ENCODE measurements around the gene AHDC1. TPM values are rescaled to one million over a fixed set of nuclear protein-coding genes. Genes with fewer than 3 reads are reported as not detected.

Gene AHDC1
- total and polyA plus RNA-seq, 9 of the 15 experiments (the other 6 are each of a cell fraction or from before 2014, with no cell fraction given): 0.21 to 36.4 (median 4.7) TPM

GRCh38 chr1:27555700-27556424, 48.1 kb downstream of the AHDC1 start:
- Histone ChIP-seq H3K4me1 (replicated peaks in 1 of 2; ENCODE audit: control insufficient read depth in 2 of 2, insufficient read depth in 2 of 2, low read length in 2 of 2) (peaks cover 48 to 56% of the 10 kb centered on the region in 2 experiments), H3K36me3 (ENCODE audit: control insufficient read depth, insufficient read depth, low read length) (peaks cover 70% of the 10 kb centered on the region), H3K4me3 (no peak overlapping the region), H3K9ac (ENCODE audit: insufficient read depth in 1 of 2, low read depth in 2 of 2, low read length in 2 of 2) (peak overlapping the region in 1 of 2 experiments; percentile 83; a peak in 2 of 4 replicates), H3K9me3 (replicated peaks; ENCODE audit: control insufficient read depth, insufficient read depth, low read depth, low read length) (no peaks in the 10 kb centered on the region; the same call in 1 of the 2 replicates), H3K79me2 (ENCODE audit: control insufficient read depth, insufficient read depth, low read length) (peaks cover 24% of the 10 kb centered on the region), H3K27ac (ENCODE audit: extremely low read depth, low read depth, low read length) (peak overlapping the region; percentile 57; the same call in 2 of the 3 replicates), H3K9me1 (ENCODE audit: control insufficient read depth, insufficient read depth, low read length) (no peaks in the 10 kb centered on the region), H3K4me2 (ENCODE audit: insufficient read depth, low read length) (no peak overlapping the region; the same call in 1 of the 2 replicates), H4K20me1 (replicated peaks; ENCODE audit: control insufficient read depth, insufficient read depth, low read length) (0 out of 2 replicates have a peak, but pooled peaks cover 3% of the 10 kb centered on the region), H3K27me3 (ENCODE audit: control insufficient read depth in 2 of 2, insufficient read depth in 2 of 2, low read length in 2 of 2) (no peaks in the 10 kb centered on the region), H2AFZ (ENCODE audit: low read depth, low read length) (no peak overlapping the region)
- BruUV-seq (replicated peaks): no TSS peak
- intact Hi-C loops (cut with micrococcal nuclease): loop anchor here (1.0 to 5.0 kb wide), 4 partner anchors 31 to 164 kb away; partner anchors contain the start of gene GPR3
- 0 out of 2 replicates have a peak, but pooled peaks have one; percentile 0 for TF ChIP-seq ZKSCAN1 (IDR thresholded peaks at IDR 0.05; ENCODE audit: low read depth, low read length)
- TF ChIP-seq YY1 (IDR thresholded peaks at IDR 0.05; ENCODE audit: borderline replicate concordance in 1 of 3, control insufficient read depth in 1 of 3, extremely low read depth in 1 of 3, insufficient read depth in 3 of 3, insufficient read length in 1 of 3, insufficient replicate concordance in 2 of 3, low read depth in 1 of 3, low read length in 2 of 3): peak in 1 of 3 experiments; percentile 5
- TF ChIP-seq, protein P1, sequence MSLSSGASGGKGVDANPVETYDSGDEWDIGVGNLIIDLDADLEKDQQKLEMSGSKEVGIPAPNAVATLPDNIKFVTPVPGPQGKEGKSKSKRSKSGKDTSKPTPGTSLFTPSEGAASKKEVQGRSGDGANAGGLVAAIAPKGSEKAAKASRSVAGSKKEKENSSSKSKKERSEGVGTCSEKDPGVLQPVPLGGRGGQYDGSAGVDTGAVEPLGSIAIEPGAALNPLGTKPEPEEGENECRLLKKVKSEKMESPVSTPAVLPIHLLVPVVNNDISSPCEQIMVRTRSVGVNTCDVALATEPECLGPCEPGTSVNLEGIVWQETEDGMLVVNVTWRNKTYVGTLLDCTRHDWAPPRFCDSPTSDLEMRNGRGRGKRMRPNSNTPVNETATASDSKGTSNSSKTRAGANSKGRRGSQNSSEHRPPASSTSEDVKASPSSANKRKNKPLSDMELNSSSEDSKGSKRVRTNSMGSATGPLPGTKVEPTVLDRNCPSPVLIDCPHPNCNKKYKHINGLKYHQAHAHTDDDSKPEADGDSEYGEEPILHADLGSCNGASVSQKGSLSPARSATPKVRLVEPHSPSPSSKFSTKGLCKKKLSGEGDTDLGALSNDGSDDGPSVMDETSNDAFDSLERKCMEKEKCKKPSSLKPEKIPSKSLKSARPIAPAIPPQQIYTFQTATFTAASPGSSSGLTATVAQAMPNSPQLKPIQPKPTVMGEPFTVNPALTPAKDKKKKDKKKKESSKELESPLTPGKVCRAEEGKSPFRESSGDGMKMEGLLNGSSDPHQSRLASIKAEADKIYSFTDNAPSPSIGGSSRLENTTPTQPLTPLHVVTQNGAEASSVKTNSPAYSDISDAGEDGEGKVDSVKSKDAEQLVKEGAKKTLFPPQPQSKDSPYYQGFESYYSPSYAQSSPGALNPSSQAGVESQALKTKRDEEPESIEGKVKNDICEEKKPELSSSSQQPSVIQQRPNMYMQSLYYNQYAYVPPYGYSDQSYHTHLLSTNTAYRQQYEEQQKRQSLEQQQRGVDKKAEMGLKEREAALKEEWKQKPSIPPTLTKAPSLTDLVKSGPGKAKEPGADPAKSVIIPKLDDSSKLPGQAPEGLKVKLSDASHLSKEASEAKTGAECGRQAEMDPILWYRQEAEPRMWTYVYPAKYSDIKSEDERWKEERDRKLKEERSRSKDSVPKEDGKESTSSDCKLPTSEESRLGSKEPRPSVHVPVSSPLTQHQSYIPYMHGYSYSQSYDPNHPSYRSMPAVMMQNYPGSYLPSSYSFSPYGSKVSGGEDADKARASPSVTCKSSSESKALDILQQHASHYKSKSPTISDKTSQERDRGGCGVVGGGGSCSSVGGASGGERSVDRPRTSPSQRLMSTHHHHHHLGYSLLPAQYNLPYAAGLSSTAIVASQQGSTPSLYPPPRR (CRISPR knock-in tag; IDR thresholded peaks at IDR 0.05; ENCODE audit: borderline replicate concordance): no peak
- 0 out of 2 replicates have a peak, but pooled peaks have one; percentile 39 for TF ChIP-seq ZNF134 (CRISPR knock-in tag; conservative IDR thresholded peaks at IDR 0.05)
- 0 out of 2 replicates have a peak, but pooled peaks have one; percentile 28 for TF ChIP-seq ELF1 (tag; IDR thresholded peaks at IDR 0.05)
- TF ChIP-seq, protein P2, sequence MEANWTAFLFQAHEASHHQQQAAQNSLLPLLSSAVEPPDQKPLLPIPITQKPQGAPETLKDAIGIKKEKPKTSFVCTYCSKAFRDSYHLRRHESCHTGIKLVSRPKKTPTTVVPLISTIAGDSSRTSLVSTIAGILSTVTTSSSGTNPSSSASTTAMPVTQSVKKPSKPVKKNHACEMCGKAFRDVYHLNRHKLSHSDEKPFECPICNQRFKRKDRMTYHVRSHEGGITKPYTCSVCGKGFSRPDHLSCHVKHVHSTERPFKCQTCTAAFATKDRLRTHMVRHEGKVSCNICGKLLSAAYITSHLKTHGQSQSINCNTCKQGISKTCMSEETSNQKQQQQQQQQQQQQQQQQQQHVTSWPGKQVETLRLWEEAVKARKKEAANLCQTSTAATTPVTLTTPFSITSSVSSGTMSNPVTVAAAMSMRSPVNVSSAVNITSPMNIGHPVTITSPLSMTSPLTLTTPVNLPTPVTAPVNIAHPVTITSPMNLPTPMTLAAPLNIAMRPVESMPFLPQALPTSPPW (CRISPR knock-in tag; IDR thresholded peaks at IDR 0.05): no peak
- TF ChIP-seq TAL1 (IDR thresholded peaks at IDR 0.05): no peak
- TF ChIP-seq, protein P3, sequence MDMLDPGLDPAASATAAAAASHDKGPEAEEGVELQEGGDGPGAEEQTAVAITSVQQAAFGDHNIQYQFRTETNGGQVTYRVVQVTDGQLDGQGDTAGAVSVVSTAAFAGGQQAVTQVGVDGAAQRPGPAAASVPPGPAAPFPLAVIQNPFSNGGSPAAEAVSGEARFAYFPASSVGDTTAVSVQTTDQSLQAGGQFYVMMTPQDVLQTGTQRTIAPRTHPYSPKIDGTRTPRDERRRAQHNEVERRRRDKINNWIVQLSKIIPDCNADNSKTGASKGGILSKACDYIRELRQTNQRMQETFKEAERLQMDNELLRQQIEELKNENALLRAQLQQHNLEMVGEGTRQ (CRISPR knock-in tag; IDR thresholded peaks at IDR 0.05): 0 out of 2 replicates have a peak, but pooled peaks have one; percentile 15
- in situ Hi-C loops (cut with MboI): loop anchor here (5.0 to 10.0 kb wide), 2 partner anchors 49 to 106 kb away; partner anchors contain the start of gene AHDC1
- DNase-seq (ENCODE audit: extremely low read depth in 1 of 4, low spot score in 3 of 4) (peak; percentile 64 to 70 (median 70)), FAIRE-seq (no peak), ATAC-seq (no peak)
- ChIA-PET CTCF (ENCODE audit: low intra/inter-chr PET ratio) (interaction anchor here (0.5 to 0.9 kb wide), 4 partner anchors 49 to 137 kb away, joined by 3 to 18 read pairs (median 6); no protein-coding TSS in a partner anchor), POLR2A (interaction anchor here (0.8 to 3.3 kb wide), 7 partner anchors 11 to 86 kb away, joined by 3 to 18 read pairs (median 4); no protein-coding TSS in a partner anchor)
- 75% methylated on average over 9 of the region's 12 CpGs for WGBS (ENCODE audit: insufficient coverage, low coverage, missing lambda C conversion rate)

All from K562 (cell line).